Mucosa of rectum (tissue), 2 donors: ENCODE results near the gene LYSMD2.
A peak's percentile ranks its signal among the peaks of the same experiment; 100 is the strongest.
"Not testable (repeated sequence)": the region's sequence is repeated elsewhere in the genome, so short reads cannot be mapped to it uniquely, and the experiment has no call there.

ENCODE experiments used
- H3K27ac ChIP-seq, 2 donors: one replicate each; pipeline ENCODE4 v1.7.0; 2013; ENCODE audit warnings: inconsistent platforms in 2 of 2, low read depth in 2 of 2, low read length in 2 of 2
- H3K27me3 ChIP-seq, 2 donors: one replicate each; pipeline ENCODE4 v1.7.0; 2013; ENCODE audit warnings: low read length in 2 of 2; ENCODE audit not compliant: control insufficient read depth in 2 of 2, insufficient read depth in 2 of 2
- H3K36me3 ChIP-seq, 2 donors: one replicate each; pipeline ENCODE4 v1.7.0; 2013; ENCODE audit warnings: low read length in 2 of 2; ENCODE audit not compliant: control insufficient read depth in 2 of 2, insufficient read depth in 2 of 2
- H3K4me1 ChIP-seq, 2 donors: one replicate each; pipeline ENCODE4 v1.7.0; 2013; ENCODE audit warnings: low read length in 2 of 2, mild to moderate bottlenecking in 1 of 2; ENCODE audit not compliant: control insufficient read depth in 2 of 2, insufficient read depth in 2 of 2
- H3K4me3 ChIP-seq, 2 donors: one replicate each; pipeline ENCODE4 v1.7.0; 2013; ENCODE audit warnings: low read length in 2 of 2
- H3K9ac ChIP-seq, 2 donors: one replicate each; pipeline ENCODE4 v1.7.0; 2013; ENCODE audit warnings: low read length in 2 of 2, low read depth in 1 of 2, mild to moderate bottlenecking in 1 of 2
- H3K9me3 ChIP-seq, 2 donors: one replicate each; pipeline ENCODE4 v1.7.0; 2013; ENCODE audit warnings: low read length in 2 of 2; ENCODE audit not compliant: control insufficient read depth in 2 of 2
- donor health status: healthy.
- donor health status: Normal muscosa, but diverticular disease.

LYSMD2 gene, protein sequence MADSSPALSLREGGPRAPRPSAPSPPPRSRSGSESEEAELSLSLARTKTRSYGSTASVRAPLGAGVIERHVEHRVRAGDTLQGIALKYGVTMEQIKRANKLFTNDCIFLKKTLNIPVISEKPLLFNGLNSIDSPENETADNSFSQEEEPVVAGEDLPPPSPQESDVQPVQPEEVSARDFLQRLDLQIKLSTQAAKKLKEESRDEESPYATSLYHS

DNA sequence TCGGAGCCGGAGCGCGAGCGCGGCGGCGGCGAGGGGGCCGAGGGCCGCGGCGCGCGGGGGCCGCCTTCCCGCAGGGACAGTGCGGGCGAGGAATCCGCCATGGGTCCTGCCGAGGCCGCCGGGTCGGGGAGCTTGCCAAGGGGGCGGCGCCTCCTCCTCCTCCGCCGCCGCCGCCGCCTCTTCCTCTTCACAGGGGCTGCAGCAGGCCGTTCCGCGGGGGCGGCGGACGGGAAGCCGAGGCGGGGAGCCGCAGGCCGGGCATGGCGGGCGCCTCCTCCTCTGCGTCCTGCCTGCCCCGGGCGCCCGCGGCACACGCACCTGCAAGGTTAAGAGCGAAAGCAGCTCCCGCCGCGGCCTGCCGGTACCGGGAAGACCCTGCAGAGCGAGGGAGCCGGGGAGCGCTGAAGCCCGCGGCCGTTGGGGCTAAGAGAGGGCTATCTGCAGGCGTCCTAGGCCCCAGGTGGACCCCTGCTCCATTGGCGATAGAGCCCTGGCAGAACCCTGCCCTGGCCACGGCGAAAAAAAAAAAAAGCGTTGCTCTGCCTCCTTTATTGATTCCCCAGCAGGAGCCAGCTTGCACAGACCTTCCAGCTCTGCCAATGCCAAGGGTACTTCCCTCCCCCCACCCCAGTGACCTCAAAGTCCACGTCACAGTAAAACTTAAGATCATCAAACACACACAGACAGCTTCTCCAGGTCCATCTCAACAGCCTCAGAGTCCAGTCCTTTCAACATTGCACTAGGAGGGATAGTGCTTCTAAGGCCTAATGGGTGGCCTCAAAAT, at the start of gene LYSMD2:
TSS of gene LYSMD2 (minus strand) at position 134 of the 784 bp plus-strand sequence. CDS start at position 101, 33 bp downstream.
- no peaks in the 10 kb centered on the region for H3K27me3 ChIP-seq
- H3K9ac ChIP-seq: peak within 1 kb of the TSS; percentile 73 to 79
- H3K4me1 ChIP-seq: peaks cover 4 to 6% of the 10 kb centered on the region in 2 donors
- H3K36me3 ChIP-seq: no peaks in the 10 kb centered on the region
- peak within 1 kb of the TSS; percentile 67 to 79 for H3K27ac ChIP-seq
- peak within 1 kb of the TSS; percentile 70 to 84 for H3K4me3 ChIP-seq
- no peaks in the 10 kb centered on the region for H3K9me3 ChIP-seq

DNA sequence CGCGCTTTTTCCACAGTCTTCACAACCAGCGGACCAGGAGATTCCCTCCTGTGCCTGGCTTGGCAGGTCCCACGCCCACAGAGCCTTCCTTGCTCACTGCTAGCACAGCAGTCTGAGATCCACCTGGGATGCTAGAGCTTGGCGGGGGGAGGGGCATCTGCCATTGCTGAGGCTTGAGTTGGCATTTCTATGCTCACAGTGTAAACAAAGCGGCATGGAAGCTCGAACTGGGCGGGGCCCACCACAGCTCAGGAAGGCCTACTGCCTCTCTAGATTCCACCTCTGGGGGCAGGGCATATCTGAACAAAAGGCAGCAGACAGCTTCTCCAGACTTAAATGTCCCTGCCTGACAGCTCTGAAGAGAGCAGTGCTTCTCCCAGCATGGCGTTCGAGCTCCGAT, 49.7 kb upstream of the LYSMD2 start:
- H3K27ac ChIP-seq, H3K9ac ChIP-seq, H3K4me3 ChIP-seq, H3K4me1 ChIP-seq, H3K27me3 ChIP-seq, H3K9me3 ChIP-seq, H3K36me3 ChIP-seq: not testable (repeated sequence)

DNA sequence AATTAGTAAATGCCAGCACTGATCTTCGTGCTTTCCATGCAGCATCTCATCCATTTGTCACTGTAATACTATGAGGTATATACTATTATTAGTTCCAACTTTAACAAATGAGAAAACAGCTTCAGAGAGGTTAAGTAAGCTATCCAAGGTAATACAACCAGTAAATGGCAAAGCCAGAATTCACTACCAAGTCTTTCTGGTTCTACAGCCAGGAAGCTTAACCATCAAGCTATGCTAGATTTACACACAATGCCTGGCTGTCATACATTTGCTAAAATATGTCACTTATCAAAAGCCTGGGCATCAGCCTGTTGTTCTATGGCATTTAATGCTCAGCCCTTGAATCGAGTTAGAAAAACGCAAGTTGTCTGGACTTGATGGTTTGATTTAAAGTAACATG, 46.5 kb upstream of the LYSMD2 start:
- no peaks in the 10 kb centered on the region for H3K9me3 ChIP-seq
- H3K4me1 ChIP-seq: no peaks in the 10 kb centered on the region
- H3K9ac ChIP-seq: no peak overlapping the region
- H3K27me3 ChIP-seq: no peaks in the 10 kb centered on the region
- H3K27ac ChIP-seq: no peak overlapping the region
- H3K4me3 ChIP-seq: no peak overlapping the region
- H3K36me3 ChIP-seq: peaks cover 3 to 6% of the 10 kb centered on the region in 2 donors

DNA sequence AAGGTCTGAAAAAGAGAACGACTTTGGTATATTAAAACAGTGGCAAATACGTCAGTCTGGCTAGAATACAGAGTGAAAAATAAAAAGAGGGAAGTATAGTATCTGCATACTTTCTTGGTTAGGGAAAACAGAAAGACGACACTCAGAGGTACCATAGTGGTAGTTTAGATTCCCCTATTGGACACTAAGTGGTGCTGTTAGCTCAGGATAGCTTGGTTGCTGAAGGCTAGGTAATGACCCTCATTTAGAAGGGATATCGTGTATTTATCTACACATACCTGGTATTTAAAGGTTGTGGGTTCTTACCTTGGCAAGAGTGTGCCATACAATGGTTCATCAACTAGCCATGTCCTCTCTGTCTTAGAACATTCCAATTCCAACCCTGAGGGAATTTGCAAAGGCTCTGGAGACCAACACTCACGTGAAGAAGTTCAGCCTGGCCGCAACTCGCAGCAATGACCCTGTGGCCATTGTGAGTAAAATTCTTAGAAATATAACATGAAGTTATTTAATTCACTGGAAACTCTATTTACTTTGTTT, 45.0 kb upstream of the LYSMD2 start:
- no peaks in the 10 kb centered on the region for H3K27me3 ChIP-seq
- H3K9ac ChIP-seq: no peak overlapping the region
- peaks cover 3 to 6% of the 10 kb centered on the region in 2 donors for H3K36me3 ChIP-seq
- H3K4me1 ChIP-seq: no peaks in the 10 kb centered on the region
- H3K9me3 ChIP-seq: no peaks in the 10 kb centered on the region
- no peak overlapping the region for H3K4me3 ChIP-seq
- no peak overlapping the region for H3K27ac ChIP-seq

DNA sequence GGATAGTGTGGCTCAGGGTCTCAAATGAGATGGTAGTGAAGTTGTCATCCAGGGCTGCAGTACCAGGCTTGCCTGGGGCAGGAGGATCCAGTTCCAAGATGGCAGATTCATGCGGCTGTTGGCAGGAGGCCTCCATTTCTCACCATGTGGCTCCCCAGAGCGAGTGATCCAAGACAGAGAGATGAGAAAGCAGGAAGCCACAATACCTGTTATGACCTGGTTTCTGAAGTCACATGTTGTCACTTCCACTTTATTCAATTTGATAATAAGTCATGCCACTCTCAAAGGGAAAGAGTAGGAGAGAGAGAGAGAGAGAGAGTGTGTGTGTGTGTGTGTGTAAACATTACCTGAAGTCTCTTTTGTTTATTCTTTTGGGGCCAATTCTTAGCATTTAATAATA, 44.1 kb upstream of the LYSMD2 start:
- H3K4me1 ChIP-seq: no peaks in the 10 kb centered on the region
- no peaks in the 10 kb centered on the region for H3K27me3 ChIP-seq
- H3K9ac ChIP-seq: no peak overlapping the region
- H3K27ac ChIP-seq: no peak overlapping the region
- H3K36me3 ChIP-seq: peaks cover 3 to 6% of the 10 kb centered on the region in 2 donors
- H3K4me3 ChIP-seq: no peak overlapping the region
- H3K9me3 ChIP-seq: no peaks in the 10 kb centered on the region

DNA sequence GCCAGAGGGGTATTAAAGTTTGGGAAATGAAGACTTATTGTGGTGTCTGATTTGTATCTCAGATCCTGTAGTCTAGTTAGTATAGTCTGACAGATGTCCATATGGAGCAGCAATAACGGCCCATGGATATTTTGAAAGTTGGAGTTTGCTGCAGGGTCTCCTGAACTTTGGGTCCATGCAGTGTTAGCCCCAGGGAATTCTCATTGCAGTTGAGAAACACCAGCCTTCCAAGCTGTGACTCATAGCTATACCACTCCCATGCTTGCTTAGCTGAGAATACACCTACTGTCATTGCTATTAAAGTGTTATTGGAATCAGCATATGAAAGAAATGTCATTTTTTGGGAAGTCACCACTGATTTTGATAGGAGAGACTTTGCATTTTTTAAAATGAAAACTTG, 43.2 kb upstream of the LYSMD2 start:
- Histone ChIP-seq H3K36me3 (peaks cover 0 to 6% of the 10 kb centered on the region in 2 donors), H3K27ac (no peak overlapping the region), H3K4me1 (peaks cover 0 to 2% of the 10 kb centered on the region in 2 donors), H3K9me3 (no peaks in the 10 kb centered on the region), H3K4me3 (no peak overlapping the region), H3K9ac (no peak overlapping the region), H3K27me3 (no peaks in the 10 kb centered on the region)

DNA sequence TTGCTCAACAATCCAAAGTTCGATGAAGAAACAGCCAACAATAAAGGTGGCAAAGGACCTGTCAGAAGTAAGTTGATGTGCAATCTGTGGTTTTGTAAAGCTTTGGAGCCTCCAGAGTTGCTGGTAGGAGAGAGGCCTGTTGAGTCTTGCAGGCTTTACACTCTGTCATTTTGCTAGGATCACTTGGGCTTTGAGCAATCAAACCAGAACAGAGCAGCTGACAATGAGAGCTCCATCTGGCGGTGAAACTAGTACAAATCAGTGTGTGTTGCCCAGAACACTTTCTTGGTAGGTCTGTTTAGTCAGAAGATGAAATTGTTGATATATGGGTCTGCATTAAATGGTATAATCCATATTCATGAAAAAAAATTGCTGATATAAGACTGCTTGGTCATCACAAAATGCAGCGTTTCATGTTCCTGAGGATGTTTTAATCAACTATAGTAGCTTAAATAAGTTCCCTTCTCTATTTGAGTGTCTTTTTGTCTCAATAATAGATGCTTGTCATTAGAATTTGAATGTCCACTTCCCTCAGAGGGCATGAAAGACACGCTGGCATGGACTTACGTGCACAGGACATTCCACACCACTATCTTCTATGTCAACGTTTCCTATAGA, 39.6 kb upstream of the LYSMD2 start:
- no peak overlapping the region for H3K4me3 ChIP-seq
- no peak overlapping the region for H3K27ac ChIP-seq
- no peaks in the 10 kb centered on the region for H3K27me3 ChIP-seq
- peaks cover 0 to 2% of the 10 kb centered on the region in 2 donors for H3K4me1 ChIP-seq
- no peak overlapping the region for H3K9ac ChIP-seq
- no peaks in the 10 kb centered on the region for H3K9me3 ChIP-seq
- H3K36me3 ChIP-seq: peaks cover 0 to 14% of the 10 kb centered on the region in 2 donors

DNA sequence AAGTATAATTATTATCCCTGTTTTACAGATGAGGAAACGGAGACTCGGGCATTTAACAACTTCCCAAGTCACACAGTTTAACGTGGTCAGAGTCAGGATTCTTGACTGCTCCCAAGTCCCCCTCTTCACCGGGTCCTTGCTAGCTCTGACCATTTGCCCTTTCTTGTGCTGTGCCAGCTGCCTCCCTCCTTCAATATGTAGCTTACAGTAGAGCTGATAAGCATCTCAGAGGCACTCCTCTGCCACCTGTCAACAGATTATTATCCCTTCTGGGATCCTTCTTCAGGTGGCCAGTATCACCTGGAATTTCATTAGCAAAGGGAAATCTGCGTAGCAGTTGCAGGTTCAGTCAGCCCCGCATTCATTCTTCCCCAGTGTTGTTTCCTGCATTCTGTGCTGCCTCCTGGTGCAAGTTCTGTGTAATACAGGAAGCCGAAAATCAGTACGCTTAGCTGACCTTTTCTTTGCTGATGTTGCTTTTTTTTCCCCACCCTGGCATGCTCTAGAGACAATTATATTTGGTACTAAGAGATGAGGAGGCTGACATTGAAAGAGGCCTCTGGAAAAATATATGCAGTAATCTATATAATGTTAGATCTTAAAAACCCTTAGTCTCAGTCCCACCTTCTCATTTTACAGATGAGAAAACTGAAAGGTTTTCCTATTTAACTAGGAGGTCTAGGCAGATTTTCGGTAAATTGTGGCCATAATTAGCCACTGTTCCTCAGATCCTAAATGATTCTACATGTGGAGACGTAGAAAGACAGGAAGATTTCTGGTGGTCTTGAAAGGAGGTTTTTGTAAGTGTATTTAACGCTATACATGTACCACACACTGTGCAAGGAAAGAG, 38.7 kb upstream of the LYSMD2 start:
- Histone ChIP-seq H3K36me3 (peaks cover 0 to 14% of the 10 kb centered on the region in 2 donors), H3K27ac (no peak overlapping the region), H3K9me3 (no peaks in the 10 kb centered on the region), H3K27me3 (no peaks in the 10 kb centered on the region), H3K4me1 (peaks cover 0 to 2% of the 10 kb centered on the region in 2 donors), H3K4me3 (no peak overlapping the region), H3K9ac (no peak overlapping the region)

DNA sequence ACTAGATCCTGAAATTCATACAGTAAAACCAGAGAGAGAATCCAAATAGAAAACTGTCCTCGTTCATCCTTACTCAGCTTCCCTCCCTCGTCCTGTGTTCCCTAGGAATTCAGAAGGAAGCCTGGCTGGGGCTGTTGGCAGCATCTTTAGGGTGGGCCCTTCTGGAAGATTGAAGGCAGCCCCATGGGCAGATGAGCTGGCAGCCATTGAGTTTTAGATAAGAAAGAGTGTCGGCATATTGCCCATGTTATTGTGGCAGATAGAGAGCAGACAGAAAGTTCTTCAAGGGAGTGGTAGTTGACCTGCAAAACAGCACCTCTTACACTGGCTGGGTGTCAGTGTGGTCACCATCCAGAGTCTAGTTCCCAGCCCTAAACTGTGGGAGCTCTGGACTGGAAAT, 37.5 kb upstream of the LYSMD2 start:
- H3K9me3 ChIP-seq: no peaks in the 10 kb centered on the region
- H3K4me1 ChIP-seq: peaks cover 0 to 2% of the 10 kb centered on the region in 2 donors
- H3K27me3 ChIP-seq: no peaks in the 10 kb centered on the region
- no peak overlapping the region for H3K4me3 ChIP-seq
- no peak overlapping the region for H3K9ac ChIP-seq
- peaks cover 0 to 14% of the 10 kb centered on the region in 2 donors for H3K36me3 ChIP-seq
- H3K27ac ChIP-seq: no peak overlapping the region
